SJSA1 (cell line): Measurements from ENCODE around the gene ARHGEF16. TPM values are rescaled to one million over a fixed set of nuclear protein-coding genes. Genes with fewer than 3 reads are reported as not detected.
A peak's percentile ranks its signal among the peaks of the same experiment; 100 is the strongest.

Source experiments
- DNase-seq, 2 experiments: peaks; one replicate each; pipeline ENCODE4 v3.0.0-alpha.2; 2015 to 2020; ENCODE audit warnings: low spot score in 2 of 2, low read depth in 1 of 2
- H3K27ac ChIP-seq: fragments of 250-450 bp; sonication (Bioruptor Pico); 2 replicates; pipeline ENCODE4 v1.5.1; 2020; ENCODE audit warnings: mild to moderate bottlenecking, moderate library complexity
- H3K27me3 ChIP-seq: fragments of 250-450 bp; sonication (Bioruptor Pico); replicated peaks from 2 replicates; pipeline ENCODE4 v1.5.1; 2020; ENCODE audit warnings: mild to moderate bottlenecking, moderate library complexity
- H3K36me3 ChIP-seq: fragments of 250-450 bp; sonication (Bioruptor Pico); 2 replicates; pipeline ENCODE4 v1.5.1; 2020; ENCODE audit warnings: mild to moderate bottlenecking
- H3K4me1 ChIP-seq: fragments of 250-450 bp; sonication (Bioruptor Pico); replicated peaks from 2 replicates; pipeline ENCODE4 v1.6.1; 2021; ENCODE audit warnings: mild to moderate bottlenecking
- H3K4me3 ChIP-seq: fragments of 250-450 bp; sonication (Bioruptor Pico); 2 replicates; pipeline ENCODE4 v1.5.1; 2020; ENCODE audit warnings: mild to moderate bottlenecking
- H3K9me3 ChIP-seq: fragments of 250-450 bp; sonication (Bioruptor Pico); replicated peaks from 2 replicates; pipeline ENCODE4 v1.5.1; 2020; ENCODE audit warnings: mild to moderate bottlenecking
- total RNA-seq: library from RNA; depleted of rRNA; stranded (reverse); fragments of >200 nt; shearing (Covaris generic); gene quantifications from 2 replicates; pipeline ENCODE4 v1.2.3, GENCODE V29; 2014

The ARHGEF16 gene
- total RNA-seq, 1 experiment from 2014 or later: 34.9 TPM

- Histone ChIP-seq H3K4me3 (no peak overlapping the region), H3K4me1 (peaks cover 20% of the 10 kb centered on the region), H3K9me3 (0 out of 2 replicates have a peak, but pooled peaks cover 4% of the 10 kb centered on the region), H3K27me3 (peaks cover 16% of the 10 kb centered on the region), H3K36me3 (no peaks in the 10 kb centered on the region), H3K27ac (no peak overlapping the region)
- no peak for DNase-seq
Observed at GRCh38 chr1:3450202-3450863, 4.1 kb upstream of the ARHGEF16 start.

- no peak overlapping the region for H3K4me3 ChIP-seq
- H3K27ac ChIP-seq: no peak overlapping the region
- peaks cover 16% of the 10 kb centered on the region for H3K27me3 ChIP-seq
Observed at GRCh38 chr1:3450983-3451382, 3.5 kb upstream of the ARHGEF16 start.

GRCh38 chr1:3451994-3452865 lies 2.2 kb upstream of the ARHGEF16 start:
- peaks cover 16% of the 10 kb centered on the region for H3K27me3 ChIP-seq
- 0 out of 2 replicates have a peak, but pooled peaks cover 4% of the 10 kb centered on the region for H3K9me3 ChIP-seq
- no peak overlapping the region for H3K4me3 ChIP-seq
- H3K27ac ChIP-seq: no peak overlapping the region
- H3K36me3 ChIP-seq: no peaks in the 10 kb centered on the region
- peaks cover 20% of the 10 kb centered on the region for H3K4me1 ChIP-seq
- DNase-seq: no peak

More at GRCh38 chr1:3450983-3451382, 3.5 kb upstream of the ARHGEF16 start:
- Histone ChIP-seq H3K36me3 (no peaks in the 10 kb centered on the region), H3K9me3 (0 out of 2 replicates have a peak, but pooled peaks cover 4% of the 10 kb centered on the region), H3K4me1 (peaks cover 20% of the 10 kb centered on the region)
- DNase-seq: no peak

GRCh38 chr1:3452866-3453175 lies 1.6 kb upstream of the ARHGEF16 start:
- DNase-seq: no peak

GRCh38 chr1:3453203-3453761 lies 1.2 kb upstream of the ARHGEF16 start:
- Histone ChIP-seq H3K4me1 (peaks cover 26% of the 10 kb centered on the region), H3K9me3 (no peaks in the 10 kb centered on the region), H3K27ac (no peak overlapping the region), H3K27me3 (peaks cover 8% of the 10 kb centered on the region), H3K4me3 (no peak overlapping the region), H3K36me3 (no peaks in the 10 kb centered on the region)
- DNase-seq: peak; percentile 72 to 83

More at GRCh38 chr1:3452866-3453175, 1.6 kb upstream of the ARHGEF16 start:
- peaks cover 13% of the 10 kb centered on the region for H3K27me3 ChIP-seq
- H3K4me1 ChIP-seq: peaks cover 21% of the 10 kb centered on the region
- H3K4me3 ChIP-seq: no peak overlapping the region
- H3K9me3 ChIP-seq: no peaks in the 10 kb centered on the region
- no peak overlapping the region for H3K27ac ChIP-seq
- no peaks in the 10 kb centered on the region for H3K36me3 ChIP-seq

- H3K36me3 ChIP-seq: no peaks in the 10 kb centered on the region
- DNase-seq: no peak
- H3K4me3 ChIP-seq: peak overlapping the region; percentile 38
- peaks cover 3% of the 10 kb centered on the region; the same call in 1 of the 2 replicates for H3K27me3 ChIP-seq
- peaks cover 41% of the 10 kb centered on the region for H3K4me1 ChIP-seq
- no peaks in the 10 kb centered on the region for H3K9me3 ChIP-seq
- H3K27ac ChIP-seq: no peak overlapping the region
Observed at GRCh38 chr1:3454811-3455618, 550 bp downstream of the ARHGEF16 start.

GRCh38 chr1:3455670-3456448 lies 1.4 kb downstream of the ARHGEF16 start:
- Histone ChIP-seq H3K9me3 (no peaks in the 10 kb centered on the region), H3K27ac (no peak overlapping the region), H3K36me3 (no peaks in the 10 kb centered on the region), H3K4me1 (peaks cover 49% of the 10 kb centered on the region), H3K27me3 (no peaks in the 10 kb centered on the region), H3K4me3 (no peak overlapping the region)
- no peak for DNase-seq

- no peaks in the 10 kb centered on the region for H3K36me3 ChIP-seq
- H3K4me3 ChIP-seq: no peak overlapping the region
- no peaks in the 10 kb centered on the region for H3K9me3 ChIP-seq
- H3K27me3 ChIP-seq: no peaks in the 10 kb centered on the region
- no peak for DNase-seq
- no peak overlapping the region for H3K27ac ChIP-seq
- H3K4me1 ChIP-seq: peaks cover 56% of the 10 kb centered on the region
Observed at GRCh38 chr1:3456449-3456963, 2.0 kb downstream of the ARHGEF16 start.

- peaks cover 59% of the 10 kb centered on the region for H3K4me1 ChIP-seq
- no peak overlapping the region for H3K27ac ChIP-seq
- DNase-seq: no peak
- no peaks in the 10 kb centered on the region for H3K36me3 ChIP-seq
- no peaks in the 10 kb centered on the region for H3K9me3 ChIP-seq
- no peak overlapping the region for H3K4me3 ChIP-seq
- no peaks in the 10 kb centered on the region for H3K27me3 ChIP-seq
Observed at GRCh38 chr1:3456964-3457909, 2.8 kb downstream of the ARHGEF16 start.

- no peaks in the 10 kb centered on the region for H3K27me3 ChIP-seq
- no peak overlapping the region for H3K4me3 ChIP-seq
- H3K9me3 ChIP-seq: no peaks in the 10 kb centered on the region
- no peak overlapping the region for H3K27ac ChIP-seq
- DNase-seq: no peak
- no peaks in the 10 kb centered on the region for H3K36me3 ChIP-seq
- peaks cover 59% of the 10 kb centered on the region for H3K4me1 ChIP-seq
Observed at GRCh38 chr1:3457910-3458883, 3.7 kb downstream of the ARHGEF16 start.
